ENCODE data around the gene CDK5RAP1. TPM values are rescaled to one million over a fixed set of nuclear protein-coding genes. Genes with fewer than 3 reads are reported as not detected.

The CDK5RAP1 gene
- total RNA-seq, 1 donor from 2014 or later: 39.0 TPM

Other genes with a start within 250 kb of the CDK5RAP1 start
- not detected in 2 replicates for gene BPIFA2, start 233.4 kb downstream of the CDK5RAP1 start, total RNA-seq
- not detected in 2 replicates for gene BPIFA3, start 184.2 kb downstream of the CDK5RAP1 start, total RNA-seq
- gene BPIFA1, start 165.5 kb downstream of the CDK5RAP1 start, total RNA-seq: not detected in 2 replicates
- not detected in 2 replicates for gene BPIFB1, start 118.3 kb downstream of the CDK5RAP1 start, total RNA-seq
- gene SNTA1, start 42.2 kb upstream of the CDK5RAP1 start, total RNA-seq: 1.3 and 1.4 TPM in 2 replicates
- gene CBFA2T2, start 88.6 kb upstream of the CDK5RAP1 start, total RNA-seq: 18.9 and 19.4 TPM in 2 replicates

Data from T-helper 1 cell treated with Interleukin-12 subunit alpha and Interleukin-12 subunit beta and Interleukin-4 antibody, amounts not matched to agents 30 ng/mL and 1 ng/mL, for 36 hours (primary cell).